HAP-1 (cell line): ENCODE measurements around the gene PACSIN2.

Experiments used
- DNase-seq, 2 experiments: peaks; one replicate each; pipeline ENCODE4 v3.0.0-alpha.2; 2016 to 2020; ENCODE audit warnings: low spot score in 2 of 2
- H3K27me3 ChIP-seq: fragments of 250-450 bp; sonication (Bioruptor Pico); 2 replicates; pipeline ENCODE4 v1.5.1; 2020; ENCODE audit warnings: low read depth, mild to moderate bottlenecking, moderate library complexity
- H3K36me3 ChIP-seq: fragments of 250-450 bp; sonication (Bioruptor Pico); replicated peaks from 2 replicates; pipeline ENCODE4 v1.5.1; 2020; ENCODE audit warnings: mild to moderate bottlenecking
- H3K4me1 ChIP-seq: fragments of 250-450 bp; sonication (Bioruptor Pico); 2 replicates; pipeline ENCODE4 v1.5.1; 2020; ENCODE audit warnings: mild to moderate bottlenecking
- H3K4me3 ChIP-seq: fragments of 250-450 bp; sonication (Bioruptor Pico); 2 replicates; pipeline ENCODE4 v1.5.1; 2020; ENCODE audit warnings: mild to moderate bottlenecking, moderate library complexity
- H3K9me3 ChIP-seq: fragments of 250-450 bp; sonication (Bioruptor Pico); 2 replicates; pipeline ENCODE4 v1.5.1; 2020; ENCODE audit warnings: mild to moderate bottlenecking, moderate library complexity
- in situ Hi-C: fragments of 300-500 bp; cut with MboI; formaldehyde crosslinking; loops from 3 replicates; pipeline ENCODE4 v1.14.3; 2020; ENCODE audit warnings: low sequenced_read_pairs, inconsistent platforms, mixed read lengths

Gene PACSIN2

GRCh38 chr22:42880815-42881214, 134.1 kb downstream of the PACSIN2 start:
- in situ Hi-C loops, result no loop called here

GRCh38 chr22:42879371-42880021, 135.5 kb downstream of the PACSIN2 start:
- no peaks in the 10 kb centered on the region for H3K9me3 ChIP-seq
- no peak for DNase-seq
- no peaks in the 10 kb centered on the region for H3K4me1 ChIP-seq
- H3K36me3 ChIP-seq, result peaks cover 31% of the 10 kb centered on the region
- no peak overlapping the region for H3K4me3 ChIP-seq
- no peaks in the 10 kb centered on the region for H3K27me3 ChIP-seq
- in situ Hi-C loops, result no loop called here

More at GRCh38 chr22:42880815-42881214, 134.1 kb downstream of the PACSIN2 start:
- Histone ChIP-seq H3K9me3 (no peaks in the 10 kb centered on the region), H3K4me3 (no peak overlapping the region), H3K36me3 (peaks cover 31% of the 10 kb centered on the region), H3K27me3 (no peaks in the 10 kb centered on the region), H3K4me1 (no peaks in the 10 kb centered on the region)
- DNase-seq, result no peak

- no peaks in the 10 kb centered on the region for H3K4me1 ChIP-seq
- no peak for DNase-seq
- H3K36me3 ChIP-seq, result peaks cover 27% of the 10 kb centered on the region
- in situ Hi-C loops, result no loop called here
- no peaks in the 10 kb centered on the region for H3K27me3 ChIP-seq
- no peak overlapping the region for H3K4me3 ChIP-seq
- no peaks in the 10 kb centered on the region for H3K9me3 ChIP-seq
Observed at GRCh38 chr22:42878561-42879305, 136.2 kb downstream of the PACSIN2 start.

GRCh38 chr22:42877597-42878340, 137.2 kb downstream of the PACSIN2 start:
- in situ Hi-C loops, result no loop called here
- no peak overlapping the region for H3K4me3 ChIP-seq
- peaks cover 21% of the 10 kb centered on the region for H3K36me3 ChIP-seq
- H3K27me3 ChIP-seq, result no peaks in the 10 kb centered on the region
- no peaks in the 10 kb centered on the region for H3K4me1 ChIP-seq
- H3K9me3 ChIP-seq, result no peaks in the 10 kb centered on the region
- no peak for DNase-seq

GRCh38 chr22:42877158-42877557, 137.8 kb downstream of the PACSIN2 start:
- no peaks in the 10 kb centered on the region for H3K4me1 ChIP-seq
- H3K4me3 ChIP-seq, result no peak overlapping the region
- in situ Hi-C loops, result no loop called here
- DNase-seq, result no peak
- no peaks in the 10 kb centered on the region for H3K27me3 ChIP-seq
- H3K36me3 ChIP-seq, result peaks cover 16% of the 10 kb centered on the region
- H3K9me3 ChIP-seq, result no peaks in the 10 kb centered on the region

GRCh38 chr22:42876041-42876440, 138.9 kb downstream of the PACSIN2 start:
- H3K9me3 ChIP-seq, result no peaks in the 10 kb centered on the region
- H3K4me1 ChIP-seq, result no peaks in the 10 kb centered on the region
- H3K27me3 ChIP-seq, result no peaks in the 10 kb centered on the region
- H3K4me3 ChIP-seq, result no peak overlapping the region
- in situ Hi-C loops, result no loop called here
- peaks cover 11% of the 10 kb centered on the region for H3K36me3 ChIP-seq
- DNase-seq, result no peak

GRCh38 chr22:42874010-42874409, 140.9 kb downstream of the PACSIN2 start:
- Histone ChIP-seq H3K9me3 (no peaks in the 10 kb centered on the region), H3K27me3 (no peaks in the 10 kb centered on the region), H3K36me3 (peaks cover 8% of the 10 kb centered on the region), H3K4me1 (no peaks in the 10 kb centered on the region), H3K4me3 (no peak overlapping the region)
- DNase-seq, result no peak
- in situ Hi-C loops, result no loop called here

GRCh38 chr22:42873356-42873755, 141.6 kb downstream of the PACSIN2 start:
- no peaks in the 10 kb centered on the region for H3K27me3 ChIP-seq
- H3K36me3 ChIP-seq, result peaks cover 4% of the 10 kb centered on the region
- H3K4me1 ChIP-seq, result no peaks in the 10 kb centered on the region
- in situ Hi-C loops, result no loop called here
- DNase-seq, result no peak
- H3K9me3 ChIP-seq, result no peaks in the 10 kb centered on the region
- no peak overlapping the region for H3K4me3 ChIP-seq

GRCh38 chr22:42872821-42873220, 142.1 kb downstream of the PACSIN2 start:
- in situ Hi-C loops, result no loop called here
- Histone ChIP-seq H3K4me1 (no peaks in the 10 kb centered on the region), H3K27me3 (no peaks in the 10 kb centered on the region), H3K4me3 (no peak overlapping the region), H3K9me3 (no peaks in the 10 kb centered on the region), H3K36me3 (peaks cover 4% of the 10 kb centered on the region)
- no peak for DNase-seq

- no peaks in the 10 kb centered on the region for H3K4me1 ChIP-seq
- in situ Hi-C loops, result no loop called here
- DNase-seq, result no peak
- H3K27me3 ChIP-seq, result no peaks in the 10 kb centered on the region
- no peak overlapping the region for H3K4me3 ChIP-seq
- H3K36me3 ChIP-seq, result no peaks in the 10 kb centered on the region; the same call in none of the 2 replicates
- no peaks in the 10 kb centered on the region for H3K9me3 ChIP-seq
Observed at GRCh38 chr22:42871146-42872050, 143.6 kb downstream of the PACSIN2 start.

GRCh38 chr22:42869888-42870480, 145.0 kb downstream of the PACSIN2 start:
- H3K4me3 ChIP-seq, result no peak overlapping the region
- H3K4me1 ChIP-seq, result no peaks in the 10 kb centered on the region
- H3K27me3 ChIP-seq, result no peaks in the 10 kb centered on the region
- H3K9me3 ChIP-seq, result no peaks in the 10 kb centered on the region
- in situ Hi-C loops, result no loop called here
- no peak for DNase-seq
- no peaks in the 10 kb centered on the region; the same call in none of the 2 replicates for H3K36me3 ChIP-seq

GRCh38 chr22:42869463-42869862, 145.5 kb downstream of the PACSIN2 start:
- Histone ChIP-seq H3K4me1 (no peaks in the 10 kb centered on the region), H3K9me3 (no peaks in the 10 kb centered on the region), H3K4me3 (no peak overlapping the region), H3K36me3 (no peaks in the 10 kb centered on the region; the same call in 1 of the 2 replicates), H3K27me3 (no peaks in the 10 kb centered on the region)
- in situ Hi-C loops, result no loop called here
- DNase-seq, result no peak

GRCh38 chr22:42868751-42869251, 146.1 kb downstream of the PACSIN2 start:
- DNase-seq, result no peak
- Histone ChIP-seq H3K27me3 (no peaks in the 10 kb centered on the region), H3K9me3 (no peaks in the 10 kb centered on the region), H3K4me3 (no peak overlapping the region), H3K4me1 (no peaks in the 10 kb centered on the region), H3K36me3 (no peaks in the 10 kb centered on the region; the same call in 1 of the 2 replicates)
- in situ Hi-C loops, result no loop called here
